B cell (primary cell): Measurements from ENCODE around the gene NR6A1.

ENCODE experiments used
- CTCF ChIP-seq: fragments of 200-600 bp; IDR thresholded peaks from one replicate; pipeline ENCODE4 v1.8.0; 2022; ENCODE audit warnings: antibody characterized with exemption, mild to moderate bottlenecking
- EZH2 ChIP-seq: IDR thresholded peaks from 2 replicates; pipeline ENCODE4 v1.6.1; 2012; ENCODE audit warnings: borderline replicate concordance, low read depth, mild to moderate bottlenecking, moderate library complexity, low read length; ENCODE audit not compliant: insufficient read depth, poor library complexity, severe bottlenecking

GRCh38 chr9:124492818-124493217 is 278.3 kb downstream of the NR6A1 start:
- no peak for TF ChIP-seq EZH2
- TF ChIP-seq CTCF = no peak
